GM06990 (cell line): Measurements from ENCODE around the gene THRSP.

Source experiments
- DNase-seq: peaks from one replicate; pipeline ENCODE4 v3.0.0-alpha.2; 2011; ENCODE audit not compliant: insufficient read length; ENCODE audit errors: extremely low read depth
- H3K27me3 ChIP-seq: replicated peaks from 2 replicates; pipeline ENCODE4 v1.6.0; 2011; ENCODE audit warnings: low read length; ENCODE audit not compliant: control insufficient read depth, insufficient read depth
- H3K36me3 ChIP-seq: 2 replicates; pipeline ENCODE4 v1.5.1; 2011; ENCODE audit warnings: low read length; ENCODE audit not compliant: control insufficient read depth, insufficient read depth
- H3K4me3 ChIP-seq: replicated peaks from 2 replicates; pipeline ENCODE4 v1.5.1; 2011; ENCODE audit warnings: low read depth, mild to moderate bottlenecking, control low read depth, low read length
- CTCF ChIP-seq: IDR thresholded peaks from 2 replicates; pipeline ENCODE4 v1.5.1; 2011; ENCODE audit warnings: low read length, control low read depth, mild to moderate bottlenecking, inconsistent platforms; ENCODE audit not compliant: insufficient read depth, poor library complexity, severe bottlenecking

Gene THRSP

DNA sequence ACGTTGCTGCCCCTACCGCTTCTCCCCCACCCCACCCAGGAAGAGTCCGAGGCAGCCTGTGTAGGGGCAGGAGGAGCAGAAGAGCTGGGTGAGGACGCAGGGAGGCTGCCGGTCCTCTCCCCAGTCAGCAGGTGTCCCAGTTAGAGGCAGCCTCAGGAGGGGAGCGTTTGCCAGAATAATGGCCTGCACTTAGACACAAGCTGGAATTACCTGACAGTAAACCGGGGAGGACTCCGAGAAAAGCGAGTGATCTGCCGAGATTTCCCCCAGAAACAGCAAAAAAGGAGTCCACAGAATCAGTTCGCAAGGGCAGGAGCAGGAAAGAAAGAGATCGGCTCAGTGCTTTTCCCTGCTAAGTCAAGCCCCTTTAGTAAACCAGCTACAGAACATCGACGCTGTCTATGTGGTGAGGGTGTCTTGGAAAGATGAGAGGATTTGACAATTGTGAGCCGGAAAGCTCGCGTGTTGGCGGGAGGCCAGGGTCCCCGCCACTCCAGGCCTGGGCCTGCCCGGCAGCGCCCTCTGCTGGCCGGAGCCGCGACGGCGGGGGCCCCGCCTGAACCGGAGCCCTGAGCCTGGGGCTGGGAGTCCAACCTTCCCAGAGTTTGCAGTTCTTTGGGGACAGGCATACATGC lies 17.7 kb upstream of the THRSP start:
- Histone ChIP-seq H3K36me3 (no peaks in the 10 kb centered on the region), H3K4me3 (peak overlapping the region; percentile 49), H3K27me3 (no peaks in the 10 kb centered on the region)
- peak; percentile 74 for DNase-seq
- peak; percentile 80 for TF ChIP-seq CTCF

DNA sequence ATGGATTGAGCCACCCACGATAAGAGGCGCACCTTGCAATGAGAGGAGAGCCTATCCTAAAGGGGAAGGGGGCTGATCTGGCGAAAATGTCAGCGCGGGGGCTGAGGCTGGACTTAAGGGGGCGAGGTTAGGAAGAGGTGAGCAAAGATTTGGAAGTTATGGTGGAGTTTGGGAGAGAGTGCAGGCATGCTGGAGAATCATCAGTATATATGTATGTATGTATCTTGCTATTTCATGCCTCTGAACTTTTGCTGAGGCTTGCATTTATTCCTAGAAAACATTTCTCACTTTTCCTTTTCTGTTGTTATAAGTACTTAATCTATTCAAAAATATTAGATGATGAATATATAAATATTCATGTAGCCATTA lies 17.2 kb upstream of the THRSP start:
- no peak for DNase-seq
- no peak overlapping the region for H3K4me3 ChIP-seq
- TF ChIP-seq CTCF: no peak
- no peaks in the 10 kb centered on the region for H3K36me3 ChIP-seq
- H3K27me3 ChIP-seq: no peaks in the 10 kb centered on the region

DNA sequence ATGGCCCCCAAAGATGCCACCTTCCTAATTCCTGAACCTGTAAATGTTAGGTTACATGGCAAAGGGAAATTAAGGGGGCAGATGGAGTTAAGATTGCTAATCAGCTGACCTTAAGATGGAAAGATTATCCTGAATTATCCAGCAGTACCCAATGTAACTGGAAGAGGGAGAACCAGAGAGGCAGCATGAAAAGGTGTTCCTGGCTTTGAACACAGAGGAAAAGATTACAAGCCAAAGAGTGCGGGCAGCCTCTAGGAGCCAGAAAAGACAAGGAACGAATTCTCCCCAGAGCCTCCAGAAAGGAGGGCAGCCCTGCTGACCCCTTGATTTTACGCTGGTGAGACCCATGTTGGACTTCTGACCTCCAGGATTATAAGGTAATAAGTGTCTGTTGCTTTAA lies 15.1 kb upstream of the THRSP start:
- DNase-seq: no peak
- no peak for TF ChIP-seq CTCF
- no peaks in the 10 kb centered on the region for H3K36me3 ChIP-seq
- no peaks in the 10 kb centered on the region for H3K27me3 ChIP-seq
- H3K4me3 ChIP-seq: no peak overlapping the region

GRCh38 chr11:78049348-78049747 lies 14.3 kb upstream of the THRSP start:
- Histone ChIP-seq H3K27me3 (no peaks in the 10 kb centered on the region), H3K36me3 (no peaks in the 10 kb centered on the region), H3K4me3 (no peak overlapping the region)
- no peak for DNase-seq
- TF ChIP-seq CTCF: no peak

- no peak overlapping the region for H3K4me3 ChIP-seq
- TF ChIP-seq CTCF: no peak
- DNase-seq: no peak
These were observed 12.5 kb upstream of the THRSP start for GRCh38 chr11:78050964-78051831.

More at GRCh38 chr11:78050964-78051831, 12.5 kb upstream of the THRSP start:
- no peaks in the 10 kb centered on the region for H3K27me3 ChIP-seq
- H3K36me3 ChIP-seq: no peaks in the 10 kb centered on the region
